HG02759 (cell line): ENCODE measurements around the gene SUSD4.
"Not testable (repeated sequence)": the region's sequence is repeated elsewhere in the genome, so short reads cannot be mapped to it uniquely, and the experiment has no call there.

Experiments
- ATAC-seq: cut with Tn5 transposase; IDR thresholded peaks from one replicate; pipeline ENCODE4 v1.9.1; 2021; ENCODE audit warnings: mild to moderate bottlenecking, moderate library complexity; ENCODE audit not compliant: unreplicated experiment

Gene SUSD4, protein sequence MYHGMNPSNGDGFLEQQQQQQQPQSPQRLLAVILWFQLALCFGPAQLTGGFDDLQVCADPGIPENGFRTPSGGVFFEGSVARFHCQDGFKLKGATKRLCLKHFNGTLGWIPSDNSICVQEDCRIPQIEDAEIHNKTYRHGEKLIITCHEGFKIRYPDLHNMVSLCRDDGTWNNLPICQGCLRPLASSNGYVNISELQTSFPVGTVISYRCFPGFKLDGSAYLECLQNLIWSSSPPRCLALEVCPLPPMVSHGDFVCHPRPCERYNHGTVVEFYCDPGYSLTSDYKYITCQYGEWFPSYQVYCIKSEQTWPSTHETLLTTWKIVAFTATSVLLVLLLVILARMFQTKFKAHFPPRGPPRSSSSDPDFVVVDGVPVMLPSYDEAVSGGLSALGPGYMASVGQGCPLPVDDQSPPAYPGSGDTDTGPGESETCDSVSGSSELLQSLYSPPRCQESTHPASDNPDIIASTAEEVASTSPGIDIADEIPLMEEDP

DNA sequence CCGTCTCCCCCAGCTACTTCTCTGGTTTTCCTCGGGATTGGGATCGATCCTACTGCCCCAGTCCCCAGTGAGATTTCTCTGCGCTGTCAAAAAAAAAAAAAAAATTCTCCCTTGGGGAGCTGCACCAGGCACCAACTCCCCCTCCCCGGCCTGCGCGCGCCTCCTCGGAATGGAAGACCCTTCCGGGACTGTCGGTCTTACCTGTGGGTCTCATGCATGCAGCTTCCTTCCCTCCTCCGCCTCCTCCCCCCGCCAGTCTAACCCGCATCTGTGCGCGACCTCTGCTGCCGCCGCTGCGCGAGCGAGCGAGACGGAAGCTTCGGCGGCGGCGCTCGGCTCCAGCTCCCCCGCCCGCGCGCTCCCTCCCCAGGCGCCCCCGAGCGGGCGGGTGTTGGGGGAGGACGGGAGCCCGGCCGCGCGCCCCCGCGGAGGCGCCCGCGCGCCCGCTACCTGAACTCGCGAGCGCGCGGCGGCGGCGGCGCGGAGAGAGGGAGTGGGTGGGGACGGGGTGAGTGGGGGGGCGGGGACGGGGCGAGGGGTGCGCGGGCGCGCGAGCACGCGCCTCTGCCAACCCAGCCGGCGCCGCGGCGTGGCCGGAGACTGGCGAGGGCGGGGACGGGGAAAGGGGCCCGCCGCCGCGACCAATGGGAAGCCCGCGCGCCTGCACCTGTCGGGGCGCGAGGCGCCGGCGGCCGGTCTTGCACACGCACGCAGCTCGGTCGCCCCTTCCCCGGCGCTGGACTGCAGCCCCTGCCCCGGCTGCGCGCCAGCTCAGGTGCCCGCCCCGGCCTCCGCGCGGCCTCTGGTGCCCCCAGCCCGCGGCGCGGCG is at the start of gene SUSD4:
Gene SUSD4, minus strand, starts transcription at position 321 of the 829 bp plus-strand sequence. CDS start 751 bp downstream, outside the sequence.
- ATAC-seq: peak; percentile 80

DNA sequence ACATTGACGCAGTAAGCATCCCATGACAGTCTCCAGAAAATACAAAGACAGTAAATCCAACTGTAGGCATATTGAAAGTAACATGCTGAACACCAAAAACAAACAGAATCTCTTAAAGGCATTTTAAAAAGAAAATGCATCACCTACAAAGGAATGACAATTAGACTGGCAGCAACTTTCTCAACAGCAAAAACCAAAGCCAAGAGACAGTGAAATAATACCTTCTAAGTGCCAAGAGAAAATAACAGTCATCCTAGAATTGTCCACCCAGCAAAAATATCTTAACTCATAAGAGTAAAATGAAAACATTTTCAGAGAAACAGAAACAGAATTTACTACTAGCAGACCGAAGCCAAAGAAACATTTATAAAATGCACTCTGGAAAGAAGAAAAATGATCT is 49.2 kb upstream of the SUSD4 start:
- ATAC-seq: no peak

DNA sequence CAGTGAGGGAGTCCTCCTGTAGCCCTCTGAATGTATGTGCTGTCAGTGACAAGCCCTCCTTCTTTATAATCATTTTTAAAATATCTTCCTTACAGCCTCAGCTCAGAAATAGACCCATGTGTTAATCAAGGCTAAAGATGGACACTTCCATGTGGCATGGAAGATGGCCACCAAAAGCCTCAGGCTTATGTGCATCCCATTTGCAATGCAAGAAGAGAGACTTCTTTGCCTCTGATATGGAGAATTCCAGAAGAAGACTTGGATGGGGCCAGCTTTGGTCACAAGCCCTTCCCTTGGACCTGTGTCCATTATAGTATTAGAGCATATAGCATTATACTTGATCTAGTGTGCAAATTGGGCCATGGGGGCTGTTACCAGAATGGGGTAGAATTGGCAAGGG is 47.7 kb upstream of the SUSD4 start:
- ATAC-seq: no peak

DNA sequence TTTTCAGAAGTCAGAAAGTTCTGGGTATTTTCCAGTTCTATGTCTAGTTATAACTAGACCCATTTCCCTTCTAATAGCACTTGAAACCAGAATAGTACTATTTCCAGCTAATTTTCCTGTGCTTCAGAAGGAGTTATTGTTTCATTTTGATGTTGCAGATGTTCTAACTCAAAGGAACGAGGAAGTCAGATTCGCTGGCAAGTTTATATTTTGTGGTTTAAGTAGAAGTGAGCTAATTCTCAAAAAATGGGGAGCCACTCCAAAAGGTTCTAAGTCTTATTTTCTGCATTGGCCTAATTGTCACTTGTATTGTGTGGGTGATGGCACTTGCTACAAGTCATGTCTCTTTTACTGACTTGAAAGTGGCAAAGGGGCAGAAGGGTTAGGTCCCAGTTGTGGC is 47.3 kb upstream of the SUSD4 start:
- no peak for ATAC-seq

DNA sequence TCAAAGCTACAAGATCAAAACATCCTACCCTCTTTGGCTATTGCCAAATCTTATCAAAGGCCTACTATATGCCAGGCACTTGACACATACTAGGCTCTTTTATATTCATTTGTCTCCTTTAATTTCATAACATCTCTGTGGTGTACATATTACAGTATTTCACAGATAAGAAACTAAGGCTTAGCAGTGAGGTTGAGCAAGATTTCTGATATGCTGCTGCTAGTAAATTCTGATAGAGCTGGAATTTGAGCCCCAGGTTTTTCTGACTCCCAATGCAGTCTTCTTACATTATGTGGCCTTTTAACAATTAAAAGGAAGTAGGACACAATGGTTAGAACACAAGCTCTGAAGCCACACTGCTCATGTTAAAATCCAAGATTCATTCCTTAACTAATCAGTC is 46.1 kb upstream of the SUSD4 start:
- no peak for ATAC-seq

DNA sequence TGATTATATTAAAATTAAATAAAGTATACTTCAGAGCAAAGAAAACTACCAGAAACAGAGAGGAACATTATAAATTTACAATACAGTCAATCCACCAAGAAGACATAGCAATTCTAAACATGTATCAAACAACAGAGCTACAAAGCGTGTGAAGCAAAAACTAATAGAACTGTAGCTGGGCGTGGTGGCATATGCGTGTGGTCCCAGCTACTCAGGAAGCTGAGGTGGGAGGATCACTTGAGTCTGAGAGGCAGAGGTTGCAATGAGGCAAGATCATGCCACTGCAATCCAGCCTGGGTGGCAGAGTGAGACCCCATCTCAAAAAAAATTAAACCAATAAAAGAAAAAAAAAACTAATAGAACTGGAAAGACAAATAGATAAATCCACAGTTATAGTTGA is 41.5 kb upstream of the SUSD4 start:
- ATAC-seq: no peak

DNA sequence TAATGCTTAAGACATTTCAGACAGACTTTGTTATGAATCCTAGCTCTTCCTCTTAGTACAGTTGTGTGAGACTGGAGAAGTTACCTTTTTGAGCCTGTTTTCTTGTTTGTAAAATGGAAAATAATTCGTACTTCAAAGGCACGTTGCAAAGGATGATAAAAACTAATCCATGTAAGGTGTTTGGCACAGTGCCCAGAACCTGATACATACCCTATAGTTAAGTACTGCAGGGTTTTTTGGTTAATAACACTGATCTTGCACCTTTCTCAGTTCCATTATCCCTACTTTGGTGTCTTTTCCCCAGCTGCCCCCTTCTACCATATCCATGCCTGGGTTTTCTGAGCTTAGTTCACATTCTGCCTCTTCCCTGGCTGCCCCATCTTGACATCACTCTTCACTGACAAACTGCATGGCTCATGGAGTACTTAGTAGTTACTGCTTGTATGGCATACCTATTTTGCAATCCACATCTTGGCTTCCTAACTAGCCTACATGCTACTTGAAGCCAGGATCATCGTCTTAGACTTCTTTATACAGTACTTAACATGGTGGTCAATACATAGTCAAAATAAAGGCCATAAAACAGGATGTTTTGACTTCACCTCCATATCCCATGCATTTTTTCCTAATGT is 39.3 kb upstream of the SUSD4 start:
- ATAC-seq: no peak

DNA sequence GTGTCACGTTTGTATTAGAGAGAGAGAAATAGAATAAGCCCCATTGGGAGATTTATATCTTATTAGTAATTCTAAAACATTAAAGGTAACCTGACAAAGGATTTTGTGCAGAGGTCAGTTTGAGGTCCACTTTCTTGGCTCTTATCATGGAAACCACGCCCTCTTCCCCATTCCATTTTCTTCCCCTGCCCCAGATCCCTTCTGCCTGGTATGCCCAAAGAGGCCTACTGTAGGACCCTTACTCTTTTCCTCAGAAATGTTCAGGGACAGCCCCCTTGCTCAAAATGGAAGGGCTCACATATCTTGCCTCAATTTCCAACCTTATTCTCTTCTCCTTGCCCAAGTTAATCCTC is 38.8 kb upstream of the SUSD4 start:
- ATAC-seq: no peak

DNA sequence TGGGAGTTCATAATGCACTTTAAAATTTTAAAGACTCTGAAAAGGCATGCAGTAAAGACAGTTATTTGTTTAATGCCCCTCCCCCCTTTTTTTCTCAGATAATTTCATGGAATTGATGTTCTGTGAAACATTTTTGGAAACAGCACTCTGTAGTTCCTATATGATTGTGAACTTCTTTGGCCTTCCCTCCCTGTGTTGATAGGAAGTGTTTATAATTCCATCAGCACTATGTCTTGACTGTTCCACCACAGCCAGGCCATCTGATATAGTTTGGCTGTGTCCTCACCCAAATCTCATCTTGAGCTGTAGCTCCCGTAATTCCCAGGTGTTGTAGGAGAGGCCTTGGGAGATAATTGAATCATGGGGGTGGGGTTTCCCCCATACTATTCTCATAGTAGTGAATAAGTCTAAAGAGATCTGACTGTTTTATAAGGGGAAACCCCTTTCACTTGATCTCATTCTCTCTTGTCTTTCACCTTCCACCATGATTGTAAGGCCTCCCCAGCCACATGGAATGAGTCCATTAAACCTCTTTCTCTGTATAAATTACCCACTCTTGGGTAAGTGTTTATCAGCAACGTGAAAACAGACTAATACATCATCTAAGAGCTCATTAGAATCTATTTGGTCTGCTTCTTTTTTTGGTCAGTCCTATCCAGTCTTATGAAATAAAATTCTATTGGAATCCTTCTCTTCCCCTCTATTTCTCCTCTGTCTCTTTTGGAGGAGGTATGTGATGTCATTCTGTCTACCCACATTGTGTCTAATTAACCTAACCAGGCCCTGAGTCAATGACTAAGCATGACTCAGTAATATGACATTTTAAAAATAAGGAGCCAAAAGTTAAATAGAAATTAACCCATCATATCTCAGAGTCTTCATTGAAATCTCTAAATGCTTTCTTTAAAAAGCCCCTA is 38.2 kb upstream of the SUSD4 start:
- ATAC-seq: no peak

DNA sequence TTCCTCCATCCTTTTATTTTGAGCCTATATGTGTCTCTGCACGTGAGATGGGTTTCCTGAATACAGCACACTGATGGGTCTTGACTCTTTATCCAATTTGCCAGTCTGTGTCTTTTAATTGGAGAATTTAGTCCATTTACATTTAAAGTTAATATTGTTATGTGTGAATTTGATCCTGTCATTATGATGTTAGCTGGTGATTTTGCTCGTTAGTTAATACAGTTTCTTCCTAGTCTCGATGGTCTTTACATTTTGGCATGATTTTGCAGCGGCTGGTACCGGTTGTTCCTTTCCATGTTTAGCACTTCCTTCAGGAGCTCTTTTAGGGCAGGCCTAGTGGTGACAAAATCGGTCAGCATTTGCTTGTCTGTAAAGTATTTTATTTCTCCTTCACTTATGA is 35.4 kb upstream of the SUSD4 start:
- ATAC-seq: not testable (repeated sequence)

DNA sequence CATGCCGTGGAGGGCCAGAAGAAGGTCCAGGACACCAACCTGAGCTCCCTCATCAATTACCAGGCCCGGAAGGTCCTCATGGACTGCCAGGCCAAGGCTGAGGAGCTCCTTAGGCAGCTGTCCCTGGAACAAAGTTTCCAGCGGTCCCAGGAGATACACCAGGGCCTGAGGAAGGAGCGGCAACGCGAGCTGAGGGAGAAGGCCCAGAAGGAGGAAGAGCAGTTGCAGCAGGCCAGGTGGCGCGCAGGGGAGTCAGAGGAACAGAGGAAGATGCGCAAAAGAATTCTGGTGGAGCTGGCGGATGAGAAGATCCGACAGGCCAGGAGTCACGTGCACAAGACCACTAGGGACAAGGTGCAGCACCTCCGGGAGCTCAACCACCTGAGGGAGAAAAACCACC is 30.7 kb upstream of the SUSD4 start:
- no peak for ATAC-seq

DNA sequence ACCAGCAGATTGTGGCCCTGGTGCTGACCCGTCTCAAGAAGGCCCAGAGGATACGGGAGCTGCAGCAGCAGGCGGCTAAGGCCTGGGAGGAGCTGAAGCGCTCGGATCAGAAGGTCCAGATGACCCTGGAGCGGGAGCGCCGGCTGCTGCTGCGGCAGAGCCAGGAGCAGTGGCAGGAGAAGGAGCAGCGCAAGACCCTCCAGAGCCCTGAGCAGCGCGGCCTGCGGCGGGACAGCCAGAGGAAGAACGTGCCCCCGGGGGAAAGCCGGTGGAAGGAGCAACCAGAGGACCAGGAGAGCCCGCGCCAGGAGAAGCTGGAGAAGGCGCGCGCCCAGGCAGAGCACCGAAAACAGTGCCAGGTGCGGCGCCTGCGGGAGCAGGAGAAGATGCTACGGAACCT is 30.3 kb upstream of the SUSD4 start:
- no peak for ATAC-seq

DNA sequence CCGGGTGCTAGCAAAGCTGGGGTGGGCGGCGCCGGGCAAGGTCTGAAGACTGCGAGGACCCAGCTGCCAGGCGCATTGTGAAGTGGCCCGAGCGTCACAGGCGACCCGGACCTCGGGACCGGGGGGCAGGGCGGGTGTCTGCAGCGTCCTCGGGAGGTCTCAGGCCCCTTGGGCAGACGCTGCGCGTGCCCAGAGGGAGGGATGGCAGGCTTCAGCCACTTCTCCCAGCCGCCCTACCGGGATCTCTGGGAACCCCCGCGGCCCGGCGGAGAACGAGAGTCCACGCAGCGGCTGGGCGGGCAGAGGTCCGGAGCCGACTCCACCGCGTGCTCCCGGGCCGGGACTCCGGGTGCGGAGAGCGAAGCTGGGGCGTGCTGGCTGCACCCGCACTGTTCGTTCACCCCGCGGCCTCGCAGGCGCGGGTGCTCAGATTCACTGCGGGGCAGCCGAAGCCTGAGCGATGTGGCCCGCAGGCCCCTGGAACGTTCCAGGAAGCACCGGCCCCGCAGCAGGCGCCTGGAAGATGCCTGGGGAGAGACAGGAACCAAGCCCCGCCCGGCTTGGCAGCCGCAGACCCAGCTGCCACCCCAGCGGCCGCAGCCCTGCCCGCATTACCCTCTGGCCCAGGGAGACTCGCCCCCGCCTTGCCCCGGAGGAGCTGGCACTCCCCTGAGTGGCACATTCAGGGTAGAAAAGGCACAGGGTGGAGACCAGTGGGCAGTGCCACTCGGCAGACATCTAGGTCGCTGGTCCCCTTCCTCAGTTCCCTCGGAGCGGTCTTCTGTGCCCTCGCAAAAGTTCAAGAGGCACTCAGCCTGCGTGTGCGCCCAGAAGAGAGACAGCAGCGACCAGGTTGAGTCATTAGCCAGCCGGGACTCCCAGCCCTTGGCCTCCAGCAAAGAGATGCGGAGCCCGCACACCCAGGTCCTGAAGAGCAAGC is 29.6 kb upstream of the SUSD4 start, which contains the start of gene CCDC185:
Gene CCDC185, plus strand, starts transcription at position 141 of the 940 bp plus-strand sequence. Its CDS starts 61 bp downstream, at position 202.
- ATAC-seq: no peak

DNA sequence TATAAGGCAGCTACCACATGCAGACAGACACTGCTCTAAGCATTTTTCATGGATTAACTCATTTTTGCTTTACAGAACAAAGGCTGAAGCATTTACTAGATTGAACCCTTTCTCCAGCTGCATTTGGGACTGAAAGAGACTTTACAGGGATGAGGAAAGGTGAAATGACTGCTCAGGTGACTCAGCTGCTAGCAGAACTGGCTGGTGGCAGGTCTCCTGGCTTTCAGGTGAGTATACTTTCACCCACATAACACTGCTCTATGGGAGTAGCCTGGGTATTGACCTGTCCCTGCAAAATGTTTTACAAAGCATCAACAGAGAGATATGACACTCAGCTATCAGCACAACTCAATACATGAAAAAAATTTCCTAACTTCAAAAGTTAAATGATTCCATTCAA is 26.6 kb upstream of the SUSD4 start:
- ATAC-seq: no peak

DNA sequence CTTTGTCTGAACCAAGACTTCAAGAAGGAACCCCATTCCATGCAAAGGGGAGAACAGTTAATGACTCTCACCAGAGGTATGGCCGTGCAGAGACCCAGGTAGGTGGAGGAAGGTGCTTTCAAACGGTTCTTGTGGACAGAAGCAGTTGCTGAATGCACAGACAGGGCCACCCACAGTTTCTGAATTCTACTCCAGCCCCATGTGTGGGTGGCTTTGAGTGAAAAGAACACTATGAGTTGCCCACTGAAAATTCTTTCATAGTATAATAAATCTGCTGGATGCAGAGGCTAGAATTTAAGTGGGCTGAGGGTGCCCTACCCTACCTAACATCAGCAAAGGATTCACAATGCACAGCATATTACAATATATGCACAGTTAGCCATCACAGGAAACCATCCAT is 22.0 kb upstream of the SUSD4 start:
- no peak for ATAC-seq

DNA sequence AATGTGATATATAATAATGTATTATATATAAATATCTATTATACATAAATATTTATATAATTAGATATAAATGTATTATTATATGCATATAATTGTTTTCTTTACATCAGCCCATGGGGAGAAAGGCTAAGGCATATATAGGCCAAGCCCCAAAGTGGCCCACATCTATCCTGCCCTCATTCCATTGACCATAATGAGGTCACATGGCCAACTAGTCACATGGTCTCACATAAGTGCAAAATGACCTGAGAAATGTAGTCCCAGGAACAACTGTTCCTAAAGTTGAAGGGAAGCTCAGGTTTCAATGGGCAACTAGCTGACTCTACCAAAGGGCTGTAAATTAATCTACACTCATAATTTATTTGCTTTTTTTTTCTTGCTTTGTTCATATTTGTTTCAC is 14.8 kb upstream of the SUSD4 start:
- ATAC-seq: no peak

DNA sequence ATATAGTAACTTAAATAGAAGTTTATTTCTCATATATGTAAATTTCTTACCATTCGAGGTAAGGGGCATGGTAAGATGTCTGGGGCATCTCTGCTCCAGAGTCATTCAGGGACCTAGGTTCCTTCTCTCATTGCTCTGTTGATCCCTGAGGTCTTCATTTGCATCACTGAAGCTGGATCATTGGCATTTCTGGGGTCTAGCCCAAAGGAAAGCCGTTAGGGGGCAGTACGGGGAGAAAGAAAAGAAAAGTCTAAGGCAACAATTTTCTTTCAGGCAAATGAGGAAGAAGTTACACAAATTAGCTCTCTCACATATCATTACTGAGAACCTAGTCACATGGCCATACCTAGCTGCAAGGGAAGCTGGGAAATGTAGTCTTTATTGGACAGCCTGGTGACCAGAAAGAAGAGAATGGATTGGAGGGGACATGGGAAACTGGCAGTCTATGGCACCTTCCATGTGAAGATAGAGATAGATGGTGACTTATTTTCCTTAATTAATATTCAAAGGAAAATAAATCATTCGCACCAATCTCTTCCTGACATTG is 10.2 kb upstream of the SUSD4 start:
- no peak for ATAC-seq

DNA sequence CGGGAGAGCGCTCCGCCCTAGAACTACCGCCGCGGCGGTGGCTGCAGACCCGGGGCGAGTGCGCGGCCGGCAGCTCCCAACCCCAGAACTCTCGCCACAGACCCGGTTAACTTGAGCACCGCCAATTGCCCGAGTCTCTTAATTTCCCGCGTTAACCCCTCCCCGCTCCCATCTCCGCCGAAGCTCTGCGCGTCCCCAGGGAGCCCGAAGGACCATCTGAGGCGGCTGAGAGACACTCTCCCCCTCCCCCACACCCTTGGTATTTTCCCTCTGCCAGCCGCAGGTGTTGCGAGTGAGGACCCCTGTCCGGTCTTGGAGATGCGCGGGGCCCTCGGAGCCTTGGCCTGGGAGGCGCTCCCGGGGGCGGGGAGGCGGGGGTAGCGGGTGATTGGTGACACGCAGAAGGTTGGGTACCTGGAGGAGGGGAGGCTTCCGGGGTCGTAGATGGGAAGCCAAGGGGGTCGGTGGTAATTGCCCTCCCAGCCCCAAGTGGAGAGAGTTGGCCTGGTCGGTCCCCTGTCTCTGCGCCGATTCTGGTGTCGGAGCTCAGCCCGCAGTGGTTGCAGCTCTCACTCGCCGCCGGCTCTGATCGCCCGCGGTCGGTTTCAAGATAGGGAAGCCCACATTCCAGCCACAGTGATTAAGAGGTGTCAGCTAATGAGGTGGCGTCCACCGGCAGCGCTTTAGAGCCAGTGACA is 858 bp upstream of the SUSD4 start:
- ATAC-seq: peak; percentile 5
